Ureter (tissue), 1 donor: Measurements from ENCODE around the gene UBAP1L. TPM values are rescaled to one million over a fixed set of nuclear protein-coding genes. Genes with fewer than 3 reads are reported as not detected.
A peak's percentile ranks its signal among the peaks of the same experiment; 100 is the strongest.
"Not testable (repeated sequence)": the region's sequence is repeated elsewhere in the genome, so short reads cannot be mapped to it uniquely, and the experiment has no call there.

Source experiments
- DNase-seq: peaks from one replicate; pipeline ENCODE4 v3.0.0-alpha.2; 2020; ENCODE audit warnings: low spot score
- total RNA-seq: library from RNA; stranded (reverse); gene quantifications from one replicate; pipeline ENCODE4 v1.2.4, GENCODE V29; 2023
- donor health status: DM: yes; HTN: yes; CAD: no.

The UBAP1L gene
- 9.4 TPM for total RNA-seq

- no peak for DNase-seq
Measured at GRCh38 chr15:65115086-65115485, at the start of gene UBAP1L. UBAP1L (minus strand) TSS chr15:65115200; CDS start chr15:65106215, 8,985 bp downstream.

- DNase-seq: no peak
Measured at GRCh38 chr15:65164139-65164538, 49.1 kb upstream of the UBAP1L start.

DNA sequence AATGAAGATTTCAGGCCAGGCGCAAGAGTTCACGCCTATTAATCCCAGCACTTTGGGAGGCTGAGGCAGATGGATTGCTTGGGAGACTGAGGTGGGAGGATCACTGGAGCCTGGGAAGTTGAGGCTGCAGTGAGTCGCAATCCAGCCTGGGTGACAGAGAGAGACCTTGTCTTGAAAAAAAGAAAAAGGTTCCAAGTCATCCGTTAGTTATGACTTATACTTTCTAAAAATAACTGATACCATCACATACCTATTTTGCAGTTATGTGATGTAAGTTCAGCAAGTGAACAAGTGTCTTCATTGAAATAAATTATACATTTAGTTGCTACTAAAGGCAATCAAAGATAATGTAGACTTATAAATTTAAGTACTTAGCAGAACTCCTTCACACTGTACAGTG lies 48.0 kb upstream of the UBAP1L start:
- DNase-seq: no peak

DNA sequence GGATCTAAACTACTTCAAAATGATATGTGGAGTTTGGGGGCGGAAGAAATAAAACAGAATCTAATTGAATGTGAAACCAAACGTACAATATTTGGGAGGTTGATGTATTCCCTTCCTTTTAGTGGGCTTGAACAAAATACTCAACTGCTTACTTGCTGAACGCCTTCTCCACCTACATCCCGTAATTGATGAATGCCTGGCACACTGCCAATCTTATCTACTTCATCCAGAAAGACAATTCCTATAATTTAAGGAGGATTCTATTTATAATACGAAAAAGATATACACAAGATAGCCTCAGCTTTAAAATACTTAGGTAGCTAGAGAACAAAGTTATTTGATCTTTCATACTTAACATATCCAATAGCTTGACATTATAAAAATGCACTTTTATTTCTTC lies 41.7 kb upstream of the UBAP1L start:
- DNase-seq: no peak

DNA sequence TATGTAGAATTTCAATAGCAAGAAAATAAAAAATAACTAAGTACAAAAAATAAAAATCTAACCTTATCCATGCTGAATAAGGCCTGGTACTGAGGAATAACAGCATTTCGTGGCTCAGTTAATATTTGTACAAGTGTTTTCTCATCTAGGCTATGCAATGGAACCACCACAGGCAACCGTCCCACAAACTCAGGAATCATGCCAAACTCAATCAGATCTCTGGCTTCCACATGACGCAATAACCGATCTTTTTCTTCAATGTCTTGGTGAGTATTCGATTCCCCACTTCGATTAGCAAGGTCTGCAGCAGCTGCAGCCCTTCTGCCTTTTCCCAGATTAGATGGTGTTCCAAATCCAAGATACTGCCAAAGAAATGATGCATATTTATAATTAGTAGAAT lies 39.7 kb upstream of the UBAP1L start:
- DNase-seq: no peak

DNA sequence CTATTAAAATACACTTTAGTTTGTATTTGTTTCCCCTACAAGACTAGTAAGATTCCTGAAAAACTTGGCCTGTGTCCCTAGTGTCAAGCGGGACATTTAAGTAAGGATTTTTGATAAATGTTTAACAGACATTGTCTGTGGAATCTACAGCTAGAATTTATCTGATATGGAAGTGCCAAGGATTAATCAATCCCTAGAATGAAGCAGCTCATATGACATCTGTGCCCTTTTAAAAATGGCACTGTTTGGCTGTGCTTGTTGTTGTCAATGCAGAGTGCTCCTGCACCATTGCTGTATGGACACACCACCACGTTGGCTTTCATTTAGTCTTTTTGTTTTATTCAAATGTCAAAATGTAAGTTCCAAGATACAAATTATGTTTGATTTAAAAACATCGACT lies 32.9 kb upstream of the UBAP1L start:
- DNase-seq: no peak

GRCh38 chr15:65146438-65146837 lies 31.4 kb upstream of the UBAP1L start:
- no peak for DNase-seq

- DNase-seq: not testable (repeated sequence)
Measured at GRCh38 chr15:65138631-65139030, 23.6 kb upstream of the UBAP1L start.

GRCh38 chr15:65137893-65138292 lies 22.9 kb upstream of the UBAP1L start:
- DNase-seq: not testable (repeated sequence)

GRCh38 chr15:65137089-65137488 lies 22.1 kb upstream of the UBAP1L start:
- not testable (repeated sequence) for DNase-seq

DNA sequence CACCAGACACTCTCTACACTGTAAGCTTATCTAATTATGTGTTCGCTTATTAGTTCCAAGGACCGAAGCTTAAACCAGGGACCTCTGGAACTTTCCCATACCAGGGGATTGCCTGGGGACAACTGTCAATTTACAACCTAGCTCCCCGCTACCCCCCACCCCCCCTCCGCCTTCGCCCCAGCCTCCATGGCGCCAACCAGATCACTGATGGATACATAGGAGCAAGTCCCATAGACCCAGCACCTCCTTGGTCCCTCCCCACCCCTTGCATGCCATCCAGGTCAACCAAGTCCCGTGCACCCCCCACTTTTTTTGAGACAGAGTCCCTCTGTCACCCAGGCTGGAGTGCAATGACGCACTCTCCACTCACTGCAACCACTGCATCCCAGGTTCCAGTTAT lies 19.5 kb upstream of the UBAP1L start:
- no peak for DNase-seq

- DNase-seq: peak; percentile 88
Measured at GRCh38 chr15:65133548-65134200, 18.7 kb upstream of the UBAP1L start, which contains the start of gene PDCD7. PDCD7 (minus strand) TSS chr15:65133808; CDS start chr15:65133781, 27 bp downstream.

DNA sequence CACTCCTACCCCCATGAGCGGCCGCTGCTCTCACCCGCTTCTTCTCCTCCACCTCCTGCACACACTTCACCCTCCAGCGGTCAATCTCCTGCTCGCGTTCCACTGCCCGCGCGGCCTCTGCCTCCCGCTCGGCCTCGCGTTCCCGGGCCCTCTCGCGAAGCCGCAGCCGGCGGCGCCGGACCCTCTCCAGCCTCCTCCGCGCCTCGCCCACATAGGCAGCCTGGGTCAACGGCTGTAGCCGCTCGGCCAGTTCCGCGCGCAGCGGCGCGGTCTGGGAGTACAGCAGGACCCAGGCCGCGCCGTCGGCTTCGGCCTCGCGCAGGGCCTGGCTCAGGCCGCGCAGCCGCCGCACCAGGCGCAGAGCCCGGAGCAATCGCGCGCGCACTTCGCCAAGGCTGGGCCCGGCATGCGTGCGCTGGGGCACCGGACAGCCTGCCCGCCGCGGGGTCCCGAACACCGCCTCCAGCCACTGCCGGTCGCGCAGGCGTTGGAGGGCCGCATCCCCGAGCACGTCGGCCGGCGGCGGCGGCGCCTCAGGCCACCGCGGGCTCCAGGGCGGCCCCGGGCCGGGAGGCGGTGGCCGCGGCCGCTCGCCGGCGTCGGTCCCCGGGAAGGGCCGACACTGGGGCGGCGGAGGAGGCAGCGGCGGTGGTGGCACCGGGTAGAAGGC lies 18.0 kb upstream of the UBAP1L start:
- peak; percentile 45 for DNase-seq

DNA sequence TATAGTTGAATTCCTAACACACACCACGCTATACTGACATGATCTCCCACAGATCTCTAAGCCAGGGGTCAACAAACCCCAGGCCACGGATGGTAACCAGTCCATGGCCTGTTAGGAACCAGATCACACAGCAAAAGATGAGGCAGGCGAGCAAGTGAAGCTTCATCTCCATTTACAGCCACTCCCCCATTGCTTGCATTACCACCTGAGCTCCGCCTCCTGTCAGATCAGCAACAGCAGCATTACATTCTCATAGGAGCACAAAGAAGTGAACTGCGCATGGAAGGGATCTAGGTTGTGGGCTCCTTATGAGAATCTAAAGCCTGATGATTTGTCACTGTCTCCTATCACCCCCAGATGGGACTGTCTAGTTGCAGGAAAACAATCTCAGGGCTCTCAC lies 15.9 kb upstream of the UBAP1L start:
- no peak for DNase-seq

DNA sequence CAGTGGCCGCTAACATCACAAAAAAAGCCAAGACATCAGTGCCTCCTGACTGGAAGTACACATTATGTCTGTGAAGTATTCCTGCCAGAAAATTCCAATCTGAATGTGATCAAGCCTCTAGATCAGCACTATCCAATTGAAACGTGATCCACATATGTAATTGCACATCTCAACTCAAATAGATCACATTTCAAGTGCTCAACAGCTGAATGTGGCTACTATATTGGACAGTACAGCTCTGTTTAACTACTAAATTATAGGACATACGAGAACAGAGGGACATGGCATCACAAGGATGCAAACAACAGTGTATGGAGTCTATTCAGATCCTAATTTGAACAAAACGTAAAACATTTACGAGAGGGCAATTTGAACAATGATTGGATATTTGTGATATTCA lies 542 bp upstream of the UBAP1L start:
- no peak for DNase-seq

DNA sequence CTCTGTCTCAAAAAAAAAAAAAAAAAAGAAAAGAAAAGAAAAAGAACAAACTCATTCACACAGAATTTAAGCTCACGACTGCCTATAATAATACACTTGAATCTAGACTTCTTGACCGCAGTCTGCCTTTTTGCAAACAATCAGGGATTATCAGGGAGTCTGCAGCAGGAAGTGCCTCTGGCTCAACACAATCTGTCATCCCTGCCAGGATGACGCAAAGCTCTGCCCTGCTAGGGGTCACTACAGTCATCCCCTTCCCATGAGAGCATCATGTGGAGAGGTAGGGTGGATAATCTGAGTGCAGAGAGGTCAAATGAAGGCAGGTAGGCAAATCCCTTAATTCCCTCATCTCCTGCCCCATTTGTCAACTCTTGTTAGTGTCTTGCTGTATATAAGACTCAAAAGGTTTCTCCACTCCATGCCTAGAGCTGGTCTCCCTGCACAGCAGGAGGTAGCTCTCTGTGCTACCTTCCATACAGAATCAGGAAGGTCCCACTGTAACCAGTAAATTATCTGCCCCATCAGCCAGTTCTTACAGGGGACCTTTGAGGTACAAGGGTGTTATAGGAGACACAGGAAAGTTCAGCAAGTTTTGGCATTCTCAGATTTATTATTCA lies 4.2 kb downstream of the UBAP1L start:
- no peak for DNase-seq

- no peak for DNase-seq
Measured at GRCh38 chr15:65106011-65106590, 8.9 kb downstream of the UBAP1L start.

DNA sequence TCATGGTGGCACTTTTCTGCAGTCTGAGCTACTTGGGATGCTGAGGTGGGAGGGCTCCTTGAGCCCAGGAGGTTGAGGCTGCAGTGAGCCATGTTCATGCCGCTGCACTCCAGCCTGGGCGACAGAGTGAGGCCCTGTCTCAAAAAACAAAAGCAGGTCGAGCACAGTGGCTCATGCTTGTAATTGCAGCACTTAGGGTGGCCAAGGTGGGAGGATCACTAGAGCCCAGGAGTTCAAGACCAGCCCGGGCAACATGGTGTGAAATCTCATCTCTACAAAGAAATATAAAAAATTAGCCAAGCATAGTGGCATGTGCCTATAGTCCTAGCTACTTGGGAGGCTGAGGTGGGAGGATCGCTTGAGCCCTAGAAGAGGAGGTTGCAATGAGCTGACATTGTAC lies 10.0 kb downstream of the UBAP1L start:
- DNase-seq: no peak

GRCh38 chr15:65102912-65103311 lies 12.1 kb downstream of the UBAP1L start:
- DNase-seq: no peak

DNA sequence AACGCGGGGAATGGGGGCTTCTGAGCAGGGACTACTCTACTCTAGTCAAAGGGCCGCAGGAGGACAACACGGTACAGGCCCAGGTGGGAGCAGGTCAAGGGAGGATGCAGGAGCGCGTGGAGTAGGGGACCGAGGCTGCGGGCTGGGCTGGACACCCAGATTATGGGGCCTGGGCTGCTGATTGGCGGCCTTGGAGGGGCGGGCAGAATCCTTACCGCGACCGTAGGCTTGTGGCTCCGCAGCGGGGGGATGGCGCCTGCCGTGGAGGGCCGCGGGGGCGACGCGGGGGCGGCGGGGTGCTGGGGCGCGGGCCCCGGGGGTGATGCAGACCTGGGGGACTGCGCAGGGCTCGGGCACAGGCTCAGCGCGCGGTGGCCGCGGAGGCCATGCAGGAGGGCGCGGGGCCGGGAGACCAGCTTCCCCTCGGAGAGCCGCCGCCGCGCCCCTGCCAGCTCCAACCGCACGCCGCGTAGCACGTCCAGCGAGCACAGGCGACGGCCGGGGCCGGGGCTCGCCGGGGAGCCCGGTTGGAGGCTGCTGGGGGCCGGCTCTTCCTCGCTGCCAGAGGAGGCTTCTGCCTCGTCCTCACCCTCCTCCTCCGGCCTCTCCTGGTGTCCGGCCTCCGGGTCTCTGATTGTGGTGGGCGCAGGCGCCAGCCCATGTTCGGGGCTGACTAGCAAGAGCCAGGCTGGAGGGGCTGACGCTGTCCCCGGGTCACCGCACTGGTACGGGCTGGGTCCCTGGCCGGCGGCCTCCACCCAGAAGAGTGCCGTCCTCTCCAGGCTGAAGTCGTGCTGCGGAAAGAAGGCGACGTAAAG lies 12.9 kb downstream of the UBAP1L start:
- DNase-seq: no peak

GRCh38 chr15:65101411-65101890 lies 13.5 kb downstream of the UBAP1L start:
- DNase-seq: peak; percentile 77

GRCh38 chr15:65100442-65100841 lies 14.6 kb downstream of the UBAP1L start:
- no peak for DNase-seq
